ENCODE data around the gene MS4A5. TPM values are rescaled to one million over a fixed set of nuclear protein-coding genes. Genes with fewer than 3 reads are reported as not detected.

MS4A5 gene
- total RNA-seq, 1 donor from 2014 or later, result not detected

DNA sequence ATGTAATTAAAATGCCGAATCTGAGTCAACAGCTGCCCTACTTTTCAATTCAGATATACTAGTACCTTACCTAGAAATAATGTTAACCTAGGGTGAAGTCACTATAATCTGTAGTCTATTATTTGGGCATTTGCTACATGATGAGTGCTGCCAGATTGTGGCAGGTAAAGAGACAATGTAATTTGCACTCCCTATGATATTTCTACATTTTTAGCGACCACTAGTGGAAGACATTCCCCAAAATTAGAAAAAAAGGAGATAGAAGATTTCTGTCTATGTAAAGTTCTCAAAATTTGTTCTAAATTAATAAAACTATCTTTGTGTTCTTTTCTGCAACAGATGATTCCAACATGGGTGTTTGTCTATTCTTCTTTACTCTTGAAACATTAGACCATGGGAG, 40.4 kb downstream of the MS4A5 start:
- H3K27me3 ChIP-seq (ENCODE audit: control insufficient read depth in 3 of 3, insufficient read depth in 3 of 3, low read length in 3 of 3), result no peaks in the 10 kb centered on the region
- no peaks in the 10 kb centered on the region for H3K9me3 ChIP-seq (ENCODE audit: control insufficient read depth in 3 of 3, low read length in 3 of 3)
- H3K27ac ChIP-seq (ENCODE audit: low read depth, low read length), result no peak overlapping the region
- H3K36me3 ChIP-seq (ENCODE audit: control insufficient read depth in 3 of 3, insufficient read depth in 3 of 3, low read length in 3 of 3), result no peaks in the 10 kb centered on the region
- H3K4me1 ChIP-seq (ENCODE audit: control insufficient read depth in 3 of 3, insufficient read depth in 3 of 3, low read length in 3 of 3), result no peaks in the 10 kb centered on the region
- no peak overlapping the region for H3K4me3 ChIP-seq (ENCODE audit: low read length in 3 of 3)
- no peak overlapping the region for H3K9ac ChIP-seq (ENCODE audit: low read depth in 1 of 3, low read length in 3 of 3)

DNA sequence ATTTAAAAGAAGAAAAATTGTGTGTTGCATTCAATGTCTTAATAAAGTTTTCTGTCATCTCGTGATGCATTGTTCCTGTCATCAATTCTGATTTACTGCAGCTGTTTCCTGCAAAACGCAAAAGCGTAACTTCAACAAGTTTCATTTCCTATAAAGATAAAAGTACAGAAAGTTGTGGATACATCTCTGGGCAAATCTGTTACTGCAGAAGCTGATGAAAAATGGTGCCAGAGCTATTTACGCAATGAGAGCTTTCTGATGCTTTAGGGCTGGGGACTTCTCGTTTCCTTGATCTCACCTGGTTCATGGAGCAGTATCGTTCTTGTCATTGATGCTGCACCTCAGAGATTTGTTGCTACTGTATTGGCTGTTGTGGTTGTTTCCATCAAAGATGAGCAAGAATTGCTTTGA, 47.7 kb downstream of the MS4A5 start:
- H3K9me3 ChIP-seq (ENCODE audit: control insufficient read depth in 3 of 3, low read length in 3 of 3), result no peaks in the 10 kb centered on the region
- H3K36me3 ChIP-seq (ENCODE audit: control insufficient read depth in 3 of 3, insufficient read depth in 3 of 3, low read length in 3 of 3), result no peaks in the 10 kb centered on the region
- no peak overlapping the region for H3K4me3 ChIP-seq (ENCODE audit: low read length in 3 of 3)
- no peaks in the 10 kb centered on the region for H3K4me1 ChIP-seq (ENCODE audit: control insufficient read depth in 3 of 3, insufficient read depth in 3 of 3, low read length in 3 of 3)
- H3K9ac ChIP-seq (ENCODE audit: low read depth in 1 of 3, low read length in 3 of 3), result no peak overlapping the region
- H3K27me3 ChIP-seq (ENCODE audit: control insufficient read depth in 3 of 3, insufficient read depth in 3 of 3, low read length in 3 of 3), result no peaks in the 10 kb centered on the region
- no peak overlapping the region for H3K27ac ChIP-seq (ENCODE audit: low read depth, low read length)

DNA sequence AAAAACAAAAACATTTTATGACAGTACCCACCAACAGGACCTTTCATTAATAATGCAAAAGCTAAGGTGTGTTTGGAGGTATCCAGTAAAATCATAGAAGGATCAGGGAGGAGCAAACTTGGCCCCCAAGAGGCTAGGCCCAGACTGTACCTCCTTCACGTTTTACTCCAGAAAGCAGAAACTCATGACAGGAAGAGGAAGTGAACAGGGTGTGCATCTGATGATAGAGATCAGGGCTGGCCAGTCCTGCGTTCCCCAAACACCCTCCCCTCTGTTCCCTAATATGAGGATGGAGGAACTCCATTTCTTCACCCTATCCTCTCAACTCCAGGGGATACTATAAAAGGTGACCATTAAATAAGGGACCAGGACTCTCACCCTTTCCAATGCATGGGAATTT, 53.0 kb downstream of the MS4A5 start:
- Histone ChIP-seq H3K9me3 (ENCODE audit: control insufficient read depth in 3 of 3, low read length in 3 of 3) (no peaks in the 10 kb centered on the region), H3K36me3 (ENCODE audit: control insufficient read depth in 3 of 3, insufficient read depth in 3 of 3, low read length in 3 of 3) (no peaks in the 10 kb centered on the region), H3K4me1 (ENCODE audit: control insufficient read depth in 3 of 3, insufficient read depth in 3 of 3, low read length in 3 of 3) (no peaks in the 10 kb centered on the region), H3K27ac (ENCODE audit: low read depth, low read length) (no peak overlapping the region), H3K27me3 (ENCODE audit: control insufficient read depth in 3 of 3, insufficient read depth in 3 of 3, low read length in 3 of 3) (no peaks in the 10 kb centered on the region), H3K9ac (ENCODE audit: low read depth in 1 of 3, low read length in 3 of 3) (no peak overlapping the region), H3K4me3 (ENCODE audit: low read length in 3 of 3) (no peak overlapping the region)

DNA sequence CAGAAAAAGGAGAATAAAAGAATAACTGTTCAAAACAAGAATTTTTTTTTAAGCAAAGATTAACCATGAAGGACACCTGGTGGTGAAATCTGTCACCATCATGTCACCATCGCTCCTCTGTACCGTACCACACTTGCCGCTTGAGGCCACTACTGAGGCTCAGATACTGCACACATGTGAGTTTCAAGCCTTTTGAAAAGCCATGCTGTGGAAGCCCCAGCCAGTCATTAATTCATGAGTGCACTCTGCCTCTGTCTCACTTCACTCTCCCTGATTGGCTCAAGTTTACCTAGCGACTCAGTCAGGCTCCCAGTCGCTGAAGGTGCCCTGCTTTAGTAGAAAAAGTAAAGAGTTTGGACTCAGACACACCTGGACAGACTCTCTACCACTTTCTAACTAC, 56.6 kb downstream of the MS4A5 start:
- no peaks in the 10 kb centered on the region for H3K4me1 ChIP-seq (ENCODE audit: control insufficient read depth in 3 of 3, insufficient read depth in 3 of 3, low read length in 3 of 3)
- no peak overlapping the region for H3K27ac ChIP-seq (ENCODE audit: low read depth, low read length)
- no peak overlapping the region for H3K4me3 ChIP-seq (ENCODE audit: low read length in 3 of 3)
- no peaks in the 10 kb centered on the region for H3K36me3 ChIP-seq (ENCODE audit: control insufficient read depth in 3 of 3, insufficient read depth in 3 of 3, low read length in 3 of 3)
- no peaks in the 10 kb centered on the region for H3K9me3 ChIP-seq (ENCODE audit: control insufficient read depth in 3 of 3, low read length in 3 of 3)
- no peak overlapping the region for H3K9ac ChIP-seq (ENCODE audit: low read depth in 1 of 3, low read length in 3 of 3)
- no peaks in the 10 kb centered on the region for H3K27me3 ChIP-seq (ENCODE audit: control insufficient read depth in 3 of 3, insufficient read depth in 3 of 3, low read length in 3 of 3)

DNA sequence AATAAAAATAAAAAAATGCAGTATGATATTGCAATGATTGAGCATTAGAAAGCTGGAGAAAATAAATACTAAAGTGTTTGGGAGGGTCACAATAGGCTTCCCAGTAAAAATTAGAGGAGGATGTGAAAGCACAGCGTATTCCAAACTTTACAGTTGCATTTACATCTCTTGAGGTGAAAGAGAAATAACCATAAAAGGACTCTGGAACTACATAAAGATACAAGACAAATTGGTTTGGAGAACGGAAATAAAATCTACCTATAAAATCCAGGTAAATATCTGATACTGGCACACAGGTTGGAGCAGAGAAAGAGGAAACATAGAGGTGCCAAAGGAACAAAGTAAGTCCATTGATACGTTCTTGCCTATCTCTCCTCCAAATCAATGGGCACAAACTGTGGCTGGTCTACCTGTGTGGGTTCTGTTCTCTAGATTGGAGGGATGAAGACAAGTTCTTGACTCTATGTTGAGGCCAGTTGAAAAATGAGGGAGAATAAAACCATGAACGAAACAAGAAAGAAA, 63.2 kb downstream of the MS4A5 start, which contains the start of gene MS4A12:
Gene MS4A12, plus strand, starts transcription at position 291 of the 522 bp plus-strand sequence. CDS start 4,541 bp downstream, outside the sequence.
- Histone ChIP-seq H3K4me3 (ENCODE audit: low read length in 3 of 3) (no peak within 1 kb of the TSS), H3K4me1 (ENCODE audit: control insufficient read depth in 3 of 3, insufficient read depth in 3 of 3, low read length in 3 of 3) (no peaks in the 10 kb centered on the region), H3K9ac (ENCODE audit: low read depth in 1 of 3, low read length in 3 of 3) (no peak within 1 kb of the TSS), H3K9me3 (ENCODE audit: control insufficient read depth in 3 of 3, low read length in 3 of 3) (no peaks in the 10 kb centered on the region), H3K36me3 (ENCODE audit: control insufficient read depth in 3 of 3, insufficient read depth in 3 of 3, low read length in 3 of 3) (no peaks in the 10 kb centered on the region), H3K27me3 (ENCODE audit: control insufficient read depth in 3 of 3, insufficient read depth in 3 of 3, low read length in 3 of 3) (no peaks in the 10 kb centered on the region), H3K27ac (ENCODE audit: low read depth, low read length) (no peak within 1 kb of the TSS)

DNA sequence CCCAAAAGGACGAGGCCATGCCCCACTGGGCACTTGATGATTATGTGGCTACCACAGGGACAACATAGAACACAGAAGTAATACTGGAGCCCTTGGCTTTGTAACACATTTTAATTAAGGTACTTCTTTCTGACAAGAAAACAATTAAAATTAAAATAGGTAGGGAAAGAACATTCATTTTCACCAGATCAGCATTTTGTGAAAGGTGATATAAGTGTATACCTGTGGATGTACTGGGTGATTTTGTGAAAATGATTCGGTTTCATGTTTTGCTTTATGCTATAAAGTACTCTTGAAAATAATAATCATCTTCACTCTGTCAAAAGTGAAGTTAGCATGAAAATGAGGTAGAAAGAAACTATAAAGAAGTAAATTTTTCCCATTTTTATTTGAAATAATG, 64.1 kb downstream of the MS4A5 start:
- Histone ChIP-seq H3K27me3 (ENCODE audit: control insufficient read depth in 3 of 3, insufficient read depth in 3 of 3, low read length in 3 of 3) (no peaks in the 10 kb centered on the region), H3K4me1 (ENCODE audit: control insufficient read depth in 3 of 3, insufficient read depth in 3 of 3, low read length in 3 of 3) (no peaks in the 10 kb centered on the region), H3K36me3 (ENCODE audit: control insufficient read depth in 3 of 3, insufficient read depth in 3 of 3, low read length in 3 of 3) (no peaks in the 10 kb centered on the region), H3K9ac (ENCODE audit: low read depth in 1 of 3, low read length in 3 of 3) (no peak overlapping the region), H3K9me3 (ENCODE audit: control insufficient read depth in 3 of 3, low read length in 3 of 3) (no peaks in the 10 kb centered on the region), H3K27ac (ENCODE audit: low read depth, low read length) (no peak overlapping the region), H3K4me3 (ENCODE audit: low read length in 3 of 3) (no peak overlapping the region)

Other genes with a start within 250 kb of the MS4A5 start
- gene MS4A6A, start 246.5 kb upstream of the MS4A5 start, total RNA-seq, result 33.4 TPM
- gene MS4A4E, start 186.4 kb upstream of the MS4A5 start, total RNA-seq, result not detected
- 11.5 TPM for gene MS4A4A, start 148.9 kb upstream of the MS4A5 start, total RNA-seq
- gene MS4A6E, start 102.3 kb upstream of the MS4A5 start, total RNA-seq, result not detected
- gene MS4A7, start 51.0 kb upstream of the MS4A5 start, total RNA-seq, result 5.2 TPM
- under 0.01 TPM for gene MS4A14, start 33.1 kb upstream of the MS4A5 start, total RNA-seq
- 1.6 TPM for gene MS4A1, start 26.3 kb downstream of the MS4A5 start, total RNA-seq
- gene MS4A12, start 63.2 kb downstream of the MS4A5 start, total RNA-seq, result not detected
- not detected for gene MS4A13, start 85.8 kb downstream of the MS4A5 start, total RNA-seq

Measured in skeletal muscle tissue (tissue), 4 donors.